ENCODE data around the gene PHC2. TPM values are rescaled to one million over a fixed set of nuclear protein-coding genes. Genes with fewer than 3 reads are reported as not detected.

Gene PHC2
- total RNA-seq, 2 experiments from 2014 or later = 21.4 to 22.5 TPM

DNA sequence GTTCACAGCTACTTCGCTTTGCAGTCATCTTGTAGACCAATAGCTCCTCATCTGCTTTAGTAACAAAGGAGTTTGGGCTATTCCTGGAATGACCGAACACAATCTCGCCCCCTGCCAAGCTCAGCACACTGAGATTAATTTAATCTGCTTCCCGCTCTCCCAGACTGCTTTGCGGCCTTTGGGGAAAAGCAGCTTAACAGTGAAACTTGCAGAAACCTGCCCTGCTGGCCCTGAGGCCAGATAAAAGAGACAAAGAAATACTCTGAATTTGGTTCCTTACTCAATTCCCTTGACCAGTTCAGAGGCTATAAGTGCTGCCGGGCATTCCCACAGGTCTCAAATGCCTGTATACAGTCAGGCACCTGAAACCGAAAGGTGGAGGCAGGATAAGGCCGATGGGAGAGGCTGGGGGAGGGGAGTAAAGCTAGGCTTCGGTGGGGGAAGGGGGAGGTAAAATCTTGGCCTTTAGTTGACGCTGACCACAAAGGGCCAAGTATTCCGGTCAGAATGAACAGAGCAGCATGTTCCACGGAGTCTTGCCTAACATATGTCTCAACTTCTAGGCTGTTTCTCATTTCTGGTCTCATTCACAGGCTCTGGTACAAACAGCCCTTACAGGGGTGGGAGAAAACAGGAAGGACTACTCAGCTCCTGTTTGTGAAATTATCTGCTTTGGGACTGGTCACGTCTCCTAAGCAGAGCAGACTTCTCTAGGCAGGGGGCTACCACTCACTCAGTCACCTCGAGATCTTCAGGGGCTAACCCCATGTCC is 92.3 kb downstream of the PHC2 start:
- H3K27ac Mint-ChIP-seq = no peak overlapping the region
- intact Hi-C loops (cut with micrococcal nuclease) = no loop called here
- no peaks in the 10 kb centered on the region for H3K27me3 Mint-ChIP-seq
- DNase-seq = no peak
- no peaks in the 10 kb centered on the region for H3K9me3 Mint-ChIP-seq
- H3K4me1 Mint-ChIP-seq (ENCODE audit: low read depth) = peaks cover 26% of the 10 kb centered on the region
- no peak overlapping the region for H3K4me3 Mint-ChIP-seq
- CTCF ChIA-PET = interaction anchor here (2.2 kb wide), 1 partner anchor 43 kb away, joined by 10 read pairs; no protein-coding TSS in a partner anchor
- H3K36me3 Mint-ChIP-seq = peaks cover 7% of the 10 kb centered on the region
- POLR2A ChIA-PET = interaction anchor here (2.0 kb wide), 1 partner anchor 11 kb away, joined by 6 read pairs; no protein-coding TSS in a partner anchor

DNA sequence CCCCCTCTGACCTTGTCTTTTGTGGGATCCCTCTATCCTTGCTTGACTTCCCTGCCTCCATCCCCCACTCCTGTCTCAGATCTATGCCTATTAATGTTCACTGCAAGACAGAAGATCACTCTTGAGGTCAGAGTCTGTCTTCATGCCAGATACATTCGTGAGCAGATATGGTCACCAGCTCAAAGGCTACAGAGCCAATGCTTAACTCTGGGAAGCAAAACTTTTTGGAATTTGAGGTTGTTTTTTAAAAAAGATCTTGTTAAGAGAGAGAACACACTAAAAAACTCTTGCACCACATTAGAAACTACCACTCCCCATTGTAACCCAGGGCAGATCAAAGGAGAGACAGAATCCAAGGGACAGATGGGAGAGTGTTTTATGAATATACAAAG is 92.9 kb downstream of the PHC2 start:
- Mint-ChIP-seq H3K27me3 (no peaks in the 10 kb centered on the region), H3K36me3 (peaks cover 10% of the 10 kb centered on the region), H3K9me3 (no peaks in the 10 kb centered on the region), H3K27ac (no peak overlapping the region), H3K4me3 (no peak overlapping the region), H3K4me1 (ENCODE audit: low read depth) (peaks cover 26% of the 10 kb centered on the region)
- POLR2A ChIA-PET = interaction anchor here (2.0 kb wide), 1 partner anchor 11 kb away, joined by 6 read pairs; no protein-coding TSS in a partner anchor
- intact Hi-C loops (cut with micrococcal nuclease) = no loop called here
- no peak for DNase-seq
- CTCF ChIA-PET = interaction anchor here (2.2 kb wide), 1 partner anchor 42 kb away, joined by 10 read pairs; no protein-coding TSS in a partner anchor

DNA sequence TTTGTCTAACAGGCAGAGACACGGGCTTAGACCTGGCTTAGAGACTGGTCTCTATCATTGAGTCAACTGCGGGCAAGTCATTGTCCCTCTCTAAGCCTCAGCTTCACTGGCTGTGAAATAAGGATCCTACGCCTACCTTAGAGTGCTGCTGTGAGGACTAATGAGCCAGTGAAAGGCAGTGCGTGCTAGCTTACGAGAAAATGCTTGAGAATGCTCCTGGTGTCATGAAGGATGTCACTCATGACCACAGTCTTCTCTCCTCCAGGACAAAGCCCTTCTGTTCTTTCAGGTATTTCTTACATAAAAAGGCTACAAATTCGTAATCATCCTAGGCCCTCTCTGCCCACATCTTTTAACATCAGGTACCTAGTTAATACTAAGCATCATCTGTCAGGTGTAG is 93.5 kb downstream of the PHC2 start:
- no peak for DNase-seq
- intact Hi-C loops (cut with micrococcal nuclease) = no loop called here
- CTCF ChIA-PET = interaction anchor here (2.2 to 4.0 kb wide), 2 partner anchors 40 to 42 kb away, joined by 10 to 24 read pairs; no protein-coding TSS in a partner anchor
- Mint-ChIP-seq H3K36me3 (peaks cover 10% of the 10 kb centered on the region), H3K4me3 (no peak overlapping the region), H3K27me3 (no peaks in the 10 kb centered on the region), H3K4me1 (ENCODE audit: low read depth) (peaks cover 23% of the 10 kb centered on the region), H3K9me3 (no peaks in the 10 kb centered on the region), H3K27ac (no peak overlapping the region)
- POLR2A ChIA-PET = no interaction called here

DNA sequence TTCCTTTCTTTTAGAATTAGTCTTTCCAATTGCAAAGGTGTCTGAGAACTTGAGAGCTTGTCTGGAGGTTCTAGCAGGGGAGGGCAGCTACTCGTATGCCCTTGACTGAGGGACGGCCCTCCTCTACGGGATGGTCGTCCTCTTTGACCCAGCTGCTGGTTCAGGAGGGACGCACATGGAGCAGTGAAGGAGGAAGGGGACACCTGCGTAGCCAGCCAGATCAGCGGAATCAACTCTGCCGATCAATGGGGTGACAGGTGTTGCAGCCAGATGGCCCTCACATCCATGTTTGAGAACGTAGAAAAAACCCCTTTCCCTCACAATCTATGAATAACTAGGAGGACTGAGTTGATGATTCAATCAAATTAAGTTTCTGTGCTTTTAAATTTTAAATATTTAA is 94.3 kb downstream of the PHC2 start:
- intact Hi-C loops (cut with micrococcal nuclease) = no loop called here
- POLR2A ChIA-PET = interaction anchor here (0.6 kb wide), 1 partner anchor 17 kb away, joined by 4 read pairs; no protein-coding TSS in a partner anchor
- H3K9me3 Mint-ChIP-seq = no peaks in the 10 kb centered on the region

DNA sequence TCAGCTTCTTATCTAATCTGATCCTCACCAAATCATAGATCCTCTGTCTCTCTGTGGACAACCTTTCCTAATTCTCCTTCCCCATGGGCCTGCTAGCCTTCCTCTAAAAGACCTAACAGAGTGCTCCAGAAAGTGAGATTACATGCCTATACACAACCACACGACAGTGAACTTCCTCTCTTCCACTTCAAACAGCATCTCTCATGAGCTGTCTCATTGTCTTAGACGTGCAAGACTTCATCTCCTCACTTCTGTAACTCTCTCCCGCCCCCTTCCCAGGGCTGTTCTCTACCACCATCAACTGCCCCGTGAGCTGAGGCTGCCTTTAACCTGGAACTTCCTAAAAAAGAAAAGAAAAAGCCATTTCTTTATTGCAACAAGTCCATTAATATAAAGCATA is 95.9 kb downstream of the PHC2 start:
- DNase-seq = no peak
- Mint-ChIP-seq H3K27me3 (no peaks in the 10 kb centered on the region), H3K4me3 (no peak overlapping the region), H3K9me3 (no peaks in the 10 kb centered on the region), H3K4me1 (ENCODE audit: low read depth) (peaks cover 16% of the 10 kb centered on the region), H3K36me3 (peaks cover 7% of the 10 kb centered on the region), H3K27ac (no peak overlapping the region)
- ChIA-PET CTCF (interaction anchor here (4.0 kb wide), 1 partner anchor 38 kb away, joined by 24 read pairs; no protein-coding TSS in a partner anchor), POLR2A (interaction anchor here (1.5 kb wide), 1 partner anchor 15 kb away, joined by 3 read pairs; no protein-coding TSS in a partner anchor)
- intact Hi-C loops (cut with micrococcal nuclease) = no loop called here

More for the DNA sequence above, 94.3 kb downstream of the PHC2 start:
- peaks cover 10% of the 10 kb centered on the region for H3K36me3 Mint-ChIP-seq
- H3K27ac Mint-ChIP-seq = no peak overlapping the region
- H3K4me1 Mint-ChIP-seq (ENCODE audit: low read depth) = peaks cover 20% of the 10 kb centered on the region
- CTCF ChIA-PET = interaction anchor here (4.0 kb wide), 1 partner anchor 40 kb away, joined by 24 read pairs; no protein-coding TSS in a partner anchor
- no peak for DNase-seq
- H3K4me3 Mint-ChIP-seq = no peak overlapping the region
- no peaks in the 10 kb centered on the region for H3K27me3 Mint-ChIP-seq

DNA sequence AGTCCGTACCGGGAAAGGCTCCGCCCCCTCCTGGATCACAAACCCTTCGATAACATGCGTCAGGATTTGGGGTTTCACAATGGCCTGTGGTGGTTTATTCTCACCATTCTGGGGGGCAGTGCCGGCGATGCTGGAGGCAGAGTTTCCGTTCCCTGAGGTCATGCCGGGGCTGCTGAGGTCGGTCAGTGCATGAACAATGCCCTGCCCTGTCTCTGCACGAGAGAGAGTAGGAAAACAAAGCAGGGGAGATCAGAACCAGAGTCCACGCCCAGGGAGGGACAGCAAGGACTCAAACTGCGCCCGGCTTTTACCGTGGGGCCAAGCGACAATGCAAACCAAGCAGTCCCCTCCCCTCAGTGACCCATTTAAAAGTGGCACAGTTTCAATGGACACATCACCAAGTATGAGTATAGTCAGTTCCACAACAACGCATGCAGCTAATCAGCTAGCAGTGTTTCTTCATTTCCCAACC is 96.8 kb downstream of the PHC2 start:
- CTCF ChIA-PET = interaction anchor here (4.0 kb wide), 1 partner anchor 37 kb away, joined by 24 read pairs; no protein-coding TSS in a partner anchor
- Mint-ChIP-seq H3K36me3 (peaks cover 13% of the 10 kb centered on the region), H3K27me3 (no peaks in the 10 kb centered on the region), H3K27ac (no peak overlapping the region), H3K4me1 (ENCODE audit: low read depth) (peaks cover 13% of the 10 kb centered on the region), H3K4me3 (no peak overlapping the region), H3K9me3 (no peaks in the 10 kb centered on the region)
- POLR2A ChIA-PET = interaction anchor here (1.5 kb wide), 1 partner anchor 16 kb away, joined by 3 read pairs; no protein-coding TSS in a partner anchor
- DNase-seq = no peak
- intact Hi-C loops (cut with micrococcal nuclease) = no loop called here

DNA sequence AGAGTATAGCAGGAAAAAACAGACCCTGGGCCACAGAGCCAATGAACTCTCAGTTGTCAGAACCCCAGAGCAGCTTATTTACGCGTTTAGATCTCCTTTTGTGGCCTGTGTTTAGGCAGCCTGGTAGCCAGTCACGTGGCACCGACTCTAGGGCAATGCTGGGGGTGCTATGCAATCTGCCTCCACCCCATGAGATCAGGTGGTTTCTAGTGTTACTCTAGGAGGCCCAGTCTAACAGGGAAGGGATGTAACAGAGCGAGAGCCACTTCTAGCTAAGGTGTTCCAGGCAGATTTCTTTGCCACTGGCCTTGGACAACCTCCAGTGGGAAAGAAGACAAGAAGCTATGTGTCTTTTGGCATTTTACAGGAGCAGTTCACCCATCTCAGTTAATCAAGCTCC is 98.0 kb downstream of the PHC2 start:
- POLR2A ChIA-PET = no interaction called here
- CTCF ChIA-PET = no interaction called here
- Mint-ChIP-seq H3K4me3 (no peak overlapping the region), H3K36me3 (peaks cover 21% of the 10 kb centered on the region), H3K4me1 (ENCODE audit: low read depth) (peaks cover 5% of the 10 kb centered on the region), H3K27me3 (no peaks in the 10 kb centered on the region), H3K27ac (no peak overlapping the region), H3K9me3 (no peaks in the 10 kb centered on the region)
- DNase-seq = no peak
- intact Hi-C loops (cut with micrococcal nuclease) = no loop called here

DNA sequence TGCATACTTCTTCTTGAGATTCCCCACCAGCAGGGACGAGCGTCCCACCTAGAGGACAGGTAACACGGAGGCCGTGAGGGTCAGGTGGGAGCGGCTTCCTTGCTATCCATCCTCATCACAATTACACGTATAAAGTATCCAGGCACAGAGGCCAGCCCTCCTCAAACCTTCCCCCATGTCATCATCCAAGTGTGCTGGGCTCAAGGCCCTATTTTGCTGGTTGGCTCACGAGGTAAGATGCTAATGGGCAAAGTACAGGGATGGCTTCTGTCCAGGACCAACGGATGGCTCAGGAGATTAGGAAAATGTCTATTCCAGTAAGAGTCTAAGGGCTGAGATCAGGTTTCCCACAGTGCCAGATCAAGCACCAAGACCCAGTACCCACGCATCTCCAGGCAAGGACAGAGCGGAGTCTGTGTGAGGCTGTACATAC is 98.5 kb downstream of the PHC2 start:
- ChIA-PET CTCF (no interaction called here), POLR2A (no interaction called here)
- H3K27me3 Mint-ChIP-seq = no peaks in the 10 kb centered on the region
- peaks cover 21% of the 10 kb centered on the region for H3K36me3 Mint-ChIP-seq
- H3K4me1 Mint-ChIP-seq (ENCODE audit: low read depth) = peaks cover 5% of the 10 kb centered on the region
- H3K4me3 Mint-ChIP-seq = no peak overlapping the region
- DNase-seq = no peak
- H3K27ac Mint-ChIP-seq = no peak overlapping the region
- H3K9me3 Mint-ChIP-seq = no peaks in the 10 kb centered on the region
- intact Hi-C loops (cut with micrococcal nuclease) = no loop called here

DNA sequence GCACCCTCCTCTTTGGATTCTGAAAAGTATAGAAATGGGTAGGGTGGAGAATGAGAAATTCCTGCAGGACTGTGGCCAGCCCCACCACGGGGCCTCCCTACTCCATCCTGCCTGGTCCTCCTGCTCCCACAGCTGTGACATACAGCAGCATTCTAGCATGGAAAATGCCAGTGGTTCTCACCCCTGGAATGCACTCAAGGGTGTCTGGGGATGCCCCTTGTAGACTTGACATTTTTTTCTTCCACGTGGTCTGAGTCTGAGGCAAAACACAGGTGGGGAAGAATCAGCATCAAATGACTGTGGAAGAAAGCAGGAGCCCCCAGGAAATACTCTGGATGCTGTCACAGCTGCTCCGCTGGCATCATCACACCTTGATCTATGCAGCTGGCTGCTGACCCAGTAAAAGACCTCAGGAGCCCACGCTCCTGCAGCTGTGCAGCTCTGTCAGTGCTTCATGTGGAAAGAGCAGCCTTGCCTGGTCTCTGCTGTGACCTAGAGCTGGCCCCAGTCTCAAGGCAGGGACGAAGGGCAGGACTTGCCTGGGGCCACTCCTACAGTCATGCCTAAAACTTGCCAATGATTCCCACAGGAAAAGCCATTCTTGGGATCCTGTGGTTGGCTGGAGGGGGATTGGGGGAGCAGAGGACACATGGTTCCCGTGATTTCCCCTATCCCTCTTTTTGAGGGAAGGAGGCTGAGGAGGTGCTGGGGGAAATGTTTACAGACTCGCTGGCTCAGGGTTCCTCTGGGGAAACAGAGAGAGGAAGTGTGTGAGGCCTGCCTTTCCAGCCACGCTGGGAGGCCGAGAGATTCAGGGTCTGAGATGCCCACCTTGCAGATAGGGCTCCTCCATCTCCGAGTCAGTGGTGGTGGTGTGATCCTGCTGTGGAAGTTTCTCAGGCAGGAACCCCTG is 99.2 kb downstream of the PHC2 start:
- POLR2A ChIA-PET = no interaction called here
- H3K27ac Mint-ChIP-seq = no peak overlapping the region
- H3K9me3 Mint-ChIP-seq = no peaks in the 10 kb centered on the region
- DNase-seq = no peak
- no peak overlapping the region for H3K4me3 Mint-ChIP-seq
- H3K27me3 Mint-ChIP-seq = no peaks in the 10 kb centered on the region
- CTCF ChIA-PET = no interaction called here
- H3K4me1 Mint-ChIP-seq (ENCODE audit: low read depth) = peaks cover 5% of the 10 kb centered on the region
- peaks cover 22% of the 10 kb centered on the region for H3K36me3 Mint-ChIP-seq
- intact Hi-C loops (cut with micrococcal nuclease) = no loop called here

DNA sequence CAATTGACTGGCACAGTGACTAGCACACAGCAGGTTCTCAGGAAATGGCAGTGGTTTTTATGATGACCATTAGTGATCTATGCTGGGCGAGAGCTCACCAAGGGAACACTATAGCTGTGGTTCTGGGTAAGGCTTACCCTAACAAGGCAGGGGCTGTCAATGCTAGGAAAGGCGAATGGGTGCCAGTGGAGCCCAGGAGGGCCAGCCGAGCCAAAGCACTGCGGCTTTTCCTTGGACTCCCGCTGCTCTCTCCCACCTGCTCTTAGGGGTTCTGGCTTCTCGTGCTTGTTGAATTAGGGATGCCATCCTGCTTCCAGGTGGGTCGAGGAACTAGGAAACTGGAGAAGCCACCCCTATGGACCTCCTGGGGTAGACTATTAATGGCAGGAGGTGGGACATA is 100.0 kb downstream of the PHC2 start:
- POLR2A ChIA-PET = no interaction called here
- no peak for DNase-seq
- no peaks in the 10 kb centered on the region for H3K27me3 Mint-ChIP-seq
- peaks cover 5% of the 10 kb centered on the region for H3K4me1 Mint-ChIP-seq (ENCODE audit: low read depth)
- intact Hi-C loops (cut with micrococcal nuclease) = no loop called here
- no peak overlapping the region for H3K27ac Mint-ChIP-seq
- CTCF ChIA-PET = interaction anchor here (1.5 to 2.1 kb wide), 2 partner anchors 33 to 35 kb away, joined by 5 to 7 read pairs; no protein-coding TSS in a partner anchor
- H3K9me3 Mint-ChIP-seq = no peaks in the 10 kb centered on the region
- peaks cover 27% of the 10 kb centered on the region for H3K36me3 Mint-ChIP-seq
- H3K4me3 Mint-ChIP-seq = no peak overlapping the region

DNA sequence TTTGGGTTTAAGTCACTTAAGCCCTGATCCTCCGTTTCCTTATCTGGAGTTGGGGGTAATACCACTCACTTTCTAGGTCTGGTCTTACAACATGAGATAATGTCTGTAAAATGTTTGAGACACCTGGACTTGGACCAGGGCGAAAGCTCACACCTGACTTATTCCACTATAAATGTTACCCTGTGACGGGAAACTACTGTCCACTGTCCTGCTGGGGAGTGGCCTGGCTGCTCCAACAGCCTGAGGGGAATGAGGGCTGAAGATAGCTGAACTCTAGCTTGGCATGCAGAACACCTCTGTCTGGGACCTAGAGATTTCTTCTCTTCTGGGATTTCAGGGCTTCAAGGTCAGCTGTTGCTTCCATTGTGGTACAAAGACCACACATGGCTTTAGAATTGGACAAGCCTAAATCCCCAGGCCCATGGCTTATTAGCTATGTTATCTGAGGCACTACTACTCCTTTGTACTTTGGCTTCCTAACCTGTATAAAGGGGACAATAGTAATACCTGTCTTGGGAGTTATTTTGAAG is 100.5 kb downstream of the PHC2 start:
- CTCF ChIA-PET = interaction anchor here (1.5 to 2.1 kb wide), 2 partner anchors 33 to 35 kb away, joined by 5 to 7 read pairs; no protein-coding TSS in a partner anchor
- Mint-ChIP-seq H3K27me3 (no peaks in the 10 kb centered on the region), H3K27ac (no peak overlapping the region), H3K4me1 (ENCODE audit: low read depth) (peaks cover 5% of the 10 kb centered on the region), H3K36me3 (peaks cover 32% of the 10 kb centered on the region), H3K9me3 (no peaks in the 10 kb centered on the region), H3K4me3 (no peak overlapping the region)
- intact Hi-C loops (cut with micrococcal nuclease) = no loop called here
- POLR2A ChIA-PET = no interaction called here
- no peak for DNase-seq
